Ovary (tissue), 3 donors: ENCODE results near the gene STK39.

Source experiments
- CTCF ChIP-seq, 3 donors: fragments of 450-650 bp in 2 of 3; fragments of 200-600 bp in 1 of 3; IDR thresholded peaks; one replicate each; pipeline versions ENCODE4 v1.5.1 to v1.8.0; 2016 to 2022; ENCODE audit warnings: antibody characterized with exemption in 3 of 3, mild to moderate bottlenecking in 1 of 3
- EP300 ChIP-seq: sonication (generic); formaldehyde crosslinking; IDR thresholded peaks from one replicate; pipeline ENCODE4 v1.6.1; 2017; ENCODE audit warnings: antibody characterized with exemption
- donor health status: DM: no; HTN: no; CAD: no.

- TF ChIP-seq EP300 (no peak), CTCF (IDR thresholded peaks at IDR 0.05) (no peak)
These were observed 168.2 kb downstream of the STK39 start for GRCh38 chr2:168079236-168079635.
